Hypothalamus (tissue), 51 donors: Measurements from ENCODE around the gene KRT17.
"Not testable (repeated sequence)": the region's sequence is repeated elsewhere in the genome, so short reads cannot be mapped to it uniquely, and the experiment has no call there.

Experiments
- DNase-seq, 51 donors: peaks; one replicate each; lab custom pipeline; 2025; lab: John Stamatoyannopoulos, UW

The KRT17 gene

DNA sequence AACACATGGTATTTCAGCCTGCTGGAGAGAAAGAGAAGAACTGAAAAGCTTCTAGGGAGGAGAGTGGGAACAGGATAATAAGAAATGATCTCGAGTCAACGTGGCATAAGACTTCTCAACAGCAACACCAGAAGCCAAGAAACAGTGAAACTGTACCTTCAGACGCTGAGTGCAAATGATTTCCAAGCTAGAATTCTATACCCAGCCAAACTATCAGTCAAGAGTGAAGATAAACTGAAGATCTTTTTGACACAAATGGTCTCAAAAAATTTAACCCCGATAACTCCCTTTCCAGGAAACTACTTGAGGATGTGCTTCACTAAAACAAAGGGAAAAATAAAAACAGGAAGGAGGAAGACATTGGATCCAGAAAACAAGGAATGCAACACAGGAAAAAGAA is 17.4 kb downstream of the KRT17 start:
- not testable (repeated sequence) for DNase-seq

DNA sequence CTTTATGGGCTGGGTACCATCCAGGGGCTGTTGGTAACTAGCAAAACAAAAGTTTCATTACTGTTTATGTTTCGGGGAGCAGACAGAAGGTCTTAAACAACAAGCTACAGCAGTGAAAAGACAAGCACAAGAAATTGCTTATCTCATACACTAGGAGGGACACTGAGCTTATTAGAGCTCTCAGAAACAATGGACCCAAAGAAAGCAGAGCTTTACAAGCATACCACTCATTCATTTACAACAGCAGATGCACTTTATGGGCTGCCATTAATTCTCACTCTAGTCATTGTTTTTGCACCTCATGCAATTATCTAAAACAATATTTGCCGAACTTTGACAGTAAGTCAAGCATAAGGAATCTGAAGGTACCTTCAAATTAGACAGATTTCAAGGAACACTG is 21.9 kb downstream of the KRT17 start:
- no peak for DNase-seq

DNA sequence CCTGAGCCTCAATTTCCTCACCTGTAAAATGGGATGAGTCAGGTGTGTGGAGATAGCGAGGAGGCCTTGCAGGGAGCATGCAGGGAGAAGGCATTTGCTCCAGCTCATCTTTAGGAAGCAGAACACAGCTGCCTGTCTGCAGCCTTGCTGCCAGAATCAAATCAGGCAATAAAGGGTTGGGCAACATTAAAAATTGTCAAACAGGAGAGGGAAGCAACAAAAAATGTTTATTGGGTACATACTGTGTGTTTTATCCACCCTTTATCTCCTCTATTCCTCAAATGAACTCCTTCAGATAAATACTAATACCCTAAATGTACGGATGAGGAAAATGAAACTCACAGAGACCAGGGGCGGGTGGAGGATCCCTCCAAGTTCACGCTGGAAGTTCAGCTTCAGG is 24.1 kb downstream of the KRT17 start:
- no peak for DNase-seq

DNA sequence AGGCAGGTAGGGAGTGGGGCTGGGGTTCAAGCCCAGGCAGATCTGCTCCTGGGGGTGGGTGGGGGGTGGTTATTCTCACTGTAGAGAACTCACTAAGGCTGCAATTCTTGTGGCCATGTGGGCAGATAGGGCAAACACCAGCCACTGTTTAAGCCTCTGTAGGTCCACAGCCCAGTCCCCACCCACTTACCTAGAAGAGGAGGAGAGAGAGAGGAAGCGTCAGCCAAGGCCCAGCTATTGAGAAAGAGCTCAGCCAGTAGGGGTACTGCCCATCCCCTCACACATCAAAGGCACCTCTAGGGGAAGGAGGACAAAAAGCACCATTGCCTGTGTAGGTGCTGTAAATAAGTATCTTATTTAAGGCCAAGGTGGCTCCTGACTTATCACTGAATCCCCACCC is 24.7 kb downstream of the KRT17 start:
- no peak for DNase-seq

DNA sequence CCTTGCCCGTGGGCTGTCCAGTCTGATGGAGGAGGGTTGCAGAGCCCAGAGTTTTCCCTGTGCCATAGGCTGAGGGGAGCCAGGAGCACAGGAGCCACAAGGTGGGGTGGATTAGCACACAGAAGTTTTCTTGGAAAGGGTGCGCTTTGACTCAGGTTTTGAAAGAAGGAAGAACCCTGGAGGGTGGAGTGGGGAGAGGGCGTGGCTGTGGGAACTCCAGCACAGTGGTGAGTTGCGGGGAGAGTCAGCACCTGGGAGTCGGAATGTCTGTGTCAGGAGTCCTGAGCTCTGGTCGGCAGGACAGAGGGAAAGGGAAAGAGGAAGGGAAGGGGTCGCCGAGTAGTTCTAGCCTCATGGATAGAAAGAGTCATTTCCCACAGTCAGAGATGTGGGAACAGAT is 28.8 kb downstream of the KRT17 start:
- DNase-seq: no peak

DNA sequence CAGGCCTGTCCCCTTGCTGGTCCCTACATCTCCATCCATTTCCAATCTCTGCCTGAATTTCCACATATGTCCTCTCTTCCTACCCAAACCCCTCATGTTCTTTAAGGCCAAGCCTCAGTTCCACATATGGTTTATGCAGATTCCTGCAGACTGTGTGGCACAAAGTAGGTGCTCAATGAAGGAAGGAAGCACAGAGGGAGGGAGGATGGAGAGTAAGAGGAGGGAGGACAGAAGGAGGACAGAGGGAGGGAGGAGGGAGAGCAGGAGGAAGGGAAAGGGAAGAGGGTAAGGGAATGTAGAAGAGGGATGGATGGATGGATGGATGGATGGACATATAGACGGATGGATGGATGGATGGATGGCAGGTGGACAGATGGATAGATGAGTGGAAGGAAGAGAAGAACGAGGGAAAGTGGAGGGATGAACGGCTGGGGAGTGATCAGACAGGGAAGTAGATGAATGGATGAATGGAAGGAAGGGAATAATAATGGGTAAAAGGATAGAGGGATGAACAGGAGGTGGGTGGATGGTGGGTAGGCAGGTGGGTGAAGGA is 29.9 kb downstream of the KRT17 start:
- no peak for DNase-seq

DNA sequence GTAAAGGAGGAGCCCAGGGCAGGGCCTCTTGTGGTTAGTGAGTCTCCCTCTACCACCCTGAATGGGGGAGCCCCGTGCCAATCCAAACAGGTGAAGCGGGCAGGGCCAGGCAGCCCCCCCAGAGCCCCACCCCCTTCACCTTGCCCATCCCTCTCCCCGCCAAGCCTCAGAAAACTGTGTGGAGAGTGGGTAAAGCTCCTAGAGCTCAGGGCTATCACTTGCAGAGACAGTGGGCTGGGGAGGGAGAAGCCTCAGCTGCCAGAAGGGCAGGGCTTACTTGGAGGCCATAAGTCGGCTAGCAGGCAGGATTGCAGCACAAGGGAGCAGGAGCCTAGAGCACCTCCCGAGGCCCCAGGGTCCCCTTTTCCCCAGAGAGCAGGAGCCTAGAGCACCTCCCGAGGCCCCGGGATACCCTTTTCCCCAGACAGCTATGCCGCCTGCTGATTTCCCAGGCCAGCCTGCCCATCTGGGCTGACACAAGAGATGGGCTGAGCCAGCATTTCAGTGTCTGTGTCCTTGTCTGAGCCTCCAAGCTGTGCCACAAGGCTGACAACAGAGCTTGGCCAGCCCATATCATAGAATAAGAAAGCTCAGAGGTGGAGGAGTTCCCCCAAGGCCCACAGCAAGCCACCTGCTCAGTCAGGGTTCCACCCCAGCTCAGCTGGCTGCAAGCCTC is 30.9 kb downstream of the KRT17 start:
- DNase-seq: no peak

DNA sequence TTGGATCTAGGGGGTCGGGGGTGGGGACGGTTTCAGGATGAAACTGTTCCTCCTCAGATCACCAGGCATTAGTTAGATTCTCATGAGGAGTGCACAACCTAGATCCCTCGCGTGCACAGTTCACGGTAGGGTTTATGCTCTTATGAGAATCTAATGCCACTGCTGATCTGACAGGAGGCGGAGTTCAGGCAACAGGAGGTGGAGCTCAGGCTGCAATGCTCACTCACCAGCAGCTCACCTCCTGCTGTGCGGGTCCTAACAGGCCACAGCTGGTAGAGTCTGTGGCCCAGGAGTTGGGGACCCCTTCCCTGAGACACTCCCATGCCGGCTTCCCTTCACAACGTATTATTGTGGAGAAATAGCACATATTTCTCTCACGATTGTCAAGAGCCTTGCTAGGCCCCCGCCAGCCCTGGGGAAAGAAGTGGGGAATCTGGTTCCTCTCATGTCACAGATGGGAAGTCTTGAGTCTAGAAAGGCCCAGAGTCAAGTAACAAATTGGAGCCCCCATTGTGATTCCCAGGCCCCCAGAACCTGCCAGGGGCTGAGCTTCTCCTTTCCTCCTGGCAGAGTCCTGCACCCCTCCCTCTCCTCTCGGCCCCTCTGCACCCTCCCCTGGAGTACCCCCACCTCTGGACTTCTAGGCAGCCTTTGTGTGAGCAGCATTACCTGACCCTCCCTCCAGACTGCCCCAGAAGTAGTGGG is 31.6 kb downstream of the KRT17 start:
- no peak for DNase-seq

DNA sequence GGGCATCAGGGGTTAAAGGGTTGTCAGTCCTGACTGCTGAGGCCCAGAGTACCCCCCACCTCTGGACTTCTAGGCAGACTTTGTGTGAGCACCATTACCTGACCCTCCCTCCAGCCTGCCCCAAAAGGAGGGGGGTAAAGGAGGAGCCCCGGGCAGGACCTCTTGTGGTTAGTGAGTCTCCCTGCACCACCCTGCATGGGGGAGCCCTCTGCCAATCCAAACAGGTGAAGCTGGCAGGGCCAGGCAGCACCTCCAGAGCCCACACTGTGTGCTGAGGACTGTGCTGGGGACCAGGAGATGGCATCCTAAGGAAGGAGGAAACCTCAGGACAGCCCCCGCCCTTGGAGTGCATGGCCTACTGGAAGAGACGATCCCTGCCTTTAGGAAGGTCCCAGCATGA is 35.1 kb downstream of the KRT17 start:
- DNase-seq: no peak

DNA sequence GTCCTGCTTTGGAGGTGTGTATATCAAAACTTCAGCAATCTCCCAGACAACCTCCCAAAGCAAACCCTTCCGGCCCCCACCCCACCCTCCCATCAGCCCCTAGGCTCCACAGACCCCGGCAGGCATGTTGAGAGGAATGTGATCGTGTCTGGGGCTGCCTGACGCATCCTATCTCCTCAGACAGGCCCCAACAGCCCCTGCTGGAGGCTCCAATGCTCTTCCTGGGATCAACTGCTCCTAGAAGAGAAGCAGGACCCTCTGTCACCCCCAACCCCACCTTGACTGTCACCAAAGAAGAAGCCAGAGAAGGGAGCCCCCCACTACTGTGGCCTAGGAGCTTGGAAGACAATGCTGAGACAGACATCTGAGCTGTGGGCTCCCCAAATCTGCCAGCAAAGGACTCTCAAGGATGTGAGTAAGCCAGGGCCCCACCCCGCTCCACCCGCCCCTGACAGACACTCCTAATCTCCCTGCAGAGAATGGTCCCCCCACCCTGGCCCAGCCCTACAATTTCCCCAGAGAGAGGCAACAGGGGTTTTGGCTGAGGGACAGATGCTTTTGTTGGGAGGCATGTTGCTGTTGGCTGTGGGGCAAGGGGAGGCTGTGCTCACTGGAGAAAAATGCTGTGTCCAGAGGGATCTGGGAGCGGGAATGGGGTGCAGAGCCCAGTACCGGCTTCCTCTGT is 36.1 kb downstream of the KRT17 start:
- no peak for DNase-seq

DNA sequence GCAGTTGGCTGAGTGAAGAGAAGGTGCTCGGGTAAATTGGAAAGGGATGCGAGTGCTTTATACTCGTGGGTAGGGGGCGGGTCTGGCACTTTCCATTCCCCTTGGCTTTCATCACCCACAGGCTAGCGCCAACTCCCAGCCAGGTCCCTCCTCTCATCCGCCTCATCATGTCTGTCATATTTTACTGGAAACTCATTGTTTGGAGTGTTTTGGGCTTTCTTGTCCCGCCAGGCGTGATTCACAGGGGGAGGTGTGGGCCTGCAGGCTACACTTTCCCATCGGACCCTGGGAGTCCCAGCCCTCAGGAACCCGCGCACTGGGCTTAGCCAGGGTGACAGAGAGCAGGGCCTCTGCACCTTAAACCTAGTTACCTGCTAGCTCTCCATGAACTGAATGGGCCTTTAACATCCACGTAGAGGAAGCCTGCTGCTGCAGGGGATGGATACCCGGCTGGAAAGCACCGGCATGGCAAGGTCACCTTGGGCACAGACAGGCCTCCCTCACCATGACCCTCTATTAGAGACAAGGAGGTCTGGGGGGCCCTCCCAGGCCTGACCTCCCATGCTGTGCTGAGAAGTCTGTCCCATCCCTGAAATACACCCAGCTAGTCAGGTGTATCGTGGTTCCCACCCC is 37.4 kb downstream of the KRT17 start, which contains the start of gene KRT14:
Gene KRT14, minus strand, starts transcription at position 33 of the 633 bp plus-strand sequence. CDS start 61 bp downstream, outside the sequence.
- no peak for DNase-seq

DNA sequence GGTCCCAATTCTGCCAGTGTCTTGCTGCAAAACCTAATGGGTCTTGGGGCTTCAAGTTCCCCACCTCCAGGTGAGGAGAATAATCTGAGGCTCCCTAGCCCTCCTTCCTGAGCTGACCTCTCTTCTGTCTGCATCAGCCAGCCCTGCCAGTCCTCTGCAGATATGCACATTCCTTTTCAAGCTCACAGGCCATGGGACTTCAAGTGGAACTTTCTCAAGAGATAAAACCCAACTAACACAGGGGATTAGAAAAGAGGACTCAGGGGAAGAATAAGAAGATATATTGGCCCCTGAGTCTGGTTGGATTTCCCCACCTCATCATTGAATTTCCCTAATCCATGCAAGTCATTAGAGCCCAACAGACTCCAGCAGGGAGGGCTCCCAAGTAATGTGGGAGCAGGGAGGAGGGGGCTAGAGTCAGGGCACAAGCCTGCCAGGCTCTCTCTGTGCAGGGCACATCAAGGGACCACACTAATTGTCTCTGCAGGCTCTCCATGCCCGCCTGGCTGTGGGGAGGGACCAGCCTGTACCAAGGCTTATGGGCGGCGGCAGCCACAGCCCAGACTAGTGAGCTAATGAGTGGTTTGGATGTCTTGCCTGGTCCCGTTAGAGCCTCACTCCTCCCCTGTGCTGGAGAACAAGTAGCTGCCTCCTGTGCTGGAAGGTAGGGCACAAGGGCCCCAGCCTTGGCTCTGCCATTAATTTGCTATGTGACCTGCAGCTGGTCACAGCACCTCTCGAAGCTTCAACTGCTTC is 38.9 kb downstream of the KRT17 start:
- DNase-seq: no peak

DNA sequence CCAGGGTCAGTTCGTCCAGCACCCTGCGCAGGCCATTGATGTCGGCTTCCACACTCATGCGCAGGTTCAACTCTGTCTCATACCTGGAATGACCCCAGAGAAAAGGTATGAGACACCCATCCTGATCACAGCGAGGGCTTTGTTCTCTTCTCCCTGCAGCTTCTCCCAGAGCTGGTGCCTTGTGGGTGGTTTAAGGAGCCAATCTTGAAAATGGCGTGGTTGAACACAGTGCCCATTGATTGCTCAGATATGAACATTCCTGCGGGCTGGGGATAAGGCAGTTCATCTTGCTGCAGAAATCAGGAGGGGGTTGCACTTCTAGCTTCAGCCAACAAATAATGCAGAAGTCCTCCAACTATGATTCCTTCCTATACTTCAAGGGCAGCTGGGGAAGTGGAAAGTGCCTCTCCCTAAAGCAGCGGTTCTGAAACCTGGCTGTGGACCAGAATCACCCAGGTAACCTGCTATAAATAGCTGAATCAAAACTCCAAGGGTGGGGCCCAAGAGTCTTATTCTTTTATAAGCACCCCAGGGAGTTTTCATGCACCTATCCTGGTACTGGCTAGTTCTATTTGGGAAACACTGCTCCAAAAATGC is 39.9 kb downstream of the KRT17 start:
- DNase-seq: not testable (repeated sequence)

DNA sequence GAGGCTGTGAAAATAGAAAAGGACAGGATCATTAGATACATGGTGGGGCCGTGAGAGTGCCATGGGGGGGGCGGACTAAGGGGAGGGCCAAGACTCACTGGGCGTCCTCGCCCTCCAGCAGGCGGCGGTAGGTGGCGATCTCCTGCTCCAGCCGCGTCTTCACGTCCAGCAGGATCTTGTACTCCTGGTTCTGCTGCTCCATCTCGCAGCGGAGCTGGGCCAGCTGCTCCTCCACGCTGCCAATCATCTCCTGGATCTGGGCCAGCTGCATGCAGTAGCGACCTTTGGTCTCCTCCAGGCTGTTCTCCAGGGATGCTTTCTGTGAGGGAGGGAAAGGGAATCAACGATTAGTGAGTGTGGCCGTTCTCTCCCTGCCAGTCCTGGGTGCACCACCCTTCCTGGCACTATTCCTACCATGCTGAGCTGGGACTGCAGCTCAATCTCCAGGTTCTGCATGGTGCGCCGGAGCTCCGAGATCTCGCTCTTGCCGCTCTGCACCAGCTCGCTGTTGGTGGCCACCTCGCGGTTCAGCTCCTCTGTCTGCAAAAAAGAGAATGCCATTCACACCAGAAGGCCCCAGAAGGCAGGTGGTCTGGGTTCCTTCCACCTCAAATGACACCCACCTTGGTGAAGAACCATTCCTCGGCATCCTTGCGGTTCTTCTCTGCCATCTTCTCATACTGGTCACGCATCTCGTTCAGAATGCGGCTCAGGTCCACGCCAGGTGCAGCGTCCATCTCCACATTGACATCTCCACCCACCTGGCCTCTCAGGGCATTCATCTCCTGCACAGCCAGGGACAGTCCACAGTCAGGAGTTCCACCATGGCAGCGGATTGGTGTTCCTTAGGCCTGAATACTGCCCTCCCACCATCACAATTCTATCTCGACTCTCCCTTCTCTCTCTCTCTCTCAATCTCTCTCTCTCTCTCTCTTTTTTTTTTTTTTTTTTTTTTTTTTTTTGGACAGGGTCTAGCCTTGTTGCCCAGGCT is 40.9 kb downstream of the KRT17 start:
- DNase-seq: no peak

DNA sequence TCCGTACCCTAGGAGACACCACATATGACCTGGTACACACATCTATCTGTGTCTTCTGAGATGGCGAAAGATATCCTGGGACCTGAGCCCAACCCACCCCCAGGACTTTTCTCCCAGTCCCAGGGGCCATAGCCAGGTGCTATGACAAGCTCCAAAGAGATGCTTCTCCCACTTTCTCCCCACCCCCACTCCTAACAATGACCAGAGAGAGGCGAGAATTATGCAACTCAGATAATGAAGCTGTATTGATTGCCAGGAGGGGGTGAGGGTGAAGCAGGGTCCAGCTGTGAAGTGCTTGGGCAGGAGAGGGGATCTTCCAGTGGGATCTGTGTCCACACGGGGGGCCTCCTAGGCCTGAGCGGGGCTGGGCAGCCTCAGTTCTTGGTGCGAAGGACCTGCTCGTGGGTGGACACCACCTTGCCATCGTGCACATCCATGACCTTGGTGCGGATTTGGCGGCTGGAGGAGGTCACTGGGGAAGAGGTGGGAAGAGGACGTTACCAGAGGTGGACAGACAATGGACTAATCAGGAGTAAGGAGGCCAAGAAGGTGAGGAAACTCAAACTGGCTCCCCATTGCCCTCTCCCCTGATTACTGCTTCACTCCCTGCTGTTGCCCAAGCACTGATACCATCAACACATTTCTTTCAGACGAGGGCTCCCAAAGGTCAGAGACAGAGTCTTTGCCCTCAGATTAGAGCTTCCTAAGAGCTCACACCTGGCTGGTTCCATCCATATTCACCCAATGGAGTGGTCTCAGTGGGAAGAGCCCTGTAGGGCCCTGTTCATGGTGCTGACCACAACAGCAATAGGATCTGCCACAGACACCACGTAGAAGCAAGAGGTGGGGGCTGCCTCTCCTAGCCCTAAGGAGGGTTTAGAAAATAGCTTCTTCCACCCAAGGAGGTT is 42.1 kb downstream of the KRT17 start:
- not testable (repeated sequence) for DNase-seq

DNA sequence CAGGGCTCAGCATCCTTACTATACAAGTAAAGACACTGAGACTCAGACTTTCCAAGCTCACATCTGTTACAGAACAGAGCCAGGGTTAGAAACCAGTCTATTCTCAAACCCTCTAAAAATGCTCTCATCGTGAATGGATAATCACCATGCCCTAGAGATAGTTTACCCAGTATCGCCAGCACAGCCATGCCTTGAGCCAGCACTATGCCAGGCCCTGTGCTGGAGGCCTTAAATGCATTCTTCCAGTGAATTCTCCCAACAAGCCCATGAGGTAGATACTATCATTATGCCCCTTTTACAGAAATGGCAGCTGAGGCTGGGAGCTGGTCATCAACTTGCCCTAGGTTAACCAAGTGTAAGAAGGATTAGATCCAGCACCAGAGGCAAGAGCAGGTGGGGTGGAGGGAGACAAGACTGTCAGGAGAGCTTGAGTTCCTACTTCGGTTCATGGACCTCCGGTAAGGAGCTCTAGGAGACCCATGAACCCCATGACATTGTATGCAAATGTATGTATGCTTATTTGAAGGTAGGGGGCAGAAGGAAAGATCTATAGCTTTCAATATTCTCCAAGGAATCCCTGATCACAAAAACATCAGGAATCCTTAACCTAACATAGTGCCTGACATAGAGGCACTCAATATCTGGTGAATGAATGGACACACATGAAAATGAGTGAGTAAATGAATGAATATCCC is 42.9 kb downstream of the KRT17 start:
- no peak for DNase-seq
